CD4-positive, alpha-beta T cell (primary cell): ENCODE data around the gene CFAP126. TPM values are rescaled to one million over a fixed set of nuclear protein-coding genes. Genes with fewer than 3 reads are reported as not detected.
A peak's percentile ranks its signal among the peaks of the same experiment; 100 is the strongest.
"Not testable (repeated sequence)": the region's sequence is repeated elsewhere in the genome, so short reads cannot be mapped to it uniquely, and the experiment has no call there.

ENCODE experiments used
- ATAC-seq: fragments of 200-7000 bp; cut with Tn5 transposase; one replicate; pipeline ENCODE4 v1.10.0; 2022; ENCODE audit warnings: mild to moderate bottlenecking; ENCODE audit not compliant: poor library complexity
- CTCF ChIA-PET: fragments of 350-600 bp; sonication (Branson Sonifier 250); formaldehyde crosslinking; loops from one replicate; lab custom pipeline; 2021; ENCODE audit warnings: antibody characterized with exemption, inconsistent platforms; lab: Charles Lee
- POLR2A ChIA-PET: fragments of 350-600 bp; sonication (Branson Sonifier 250); formaldehyde crosslinking; loops from one replicate; lab custom pipeline; 2021; ENCODE audit warnings: antibody characterized with exemption, inconsistent platforms; lab: Charles Lee
- DNase-seq, 14 experiments: peaks; one replicate each; pipeline ENCODE4 v3.0.0-alpha.2; 2013 to 2020; ENCODE audit warnings: mixed read lengths in 2 of 14
- H3K27ac ChIP-seq, 2 donors: one replicate each; pipeline versions ENCODE4 v1.5.1 to v1.7.0; 2013; ENCODE audit warnings: low read length in 2 of 2, low read depth in 1 of 2, mild to moderate bottlenecking in 1 of 2
- H3K27me3 ChIP-seq, 2 experiments: 1 replicate in 1 of 2; 2 replicates in 1 of 2; pipeline versions ENCODE4 v1.6.1 to v1.7.0; 2013; ENCODE audit warnings: low read length in 2 of 2, control low read depth in 1 of 2, mild to moderate bottlenecking in 1 of 2, moderate library complexity in 1 of 2; ENCODE audit not compliant: insufficient read depth in 2 of 2, control insufficient read depth in 1 of 2
- H3K36me3 ChIP-seq: one replicate; pipeline ENCODE4 v1.6.1; 2013; ENCODE audit warnings: low read length, control low read depth; ENCODE audit not compliant: insufficient read depth
- H3K4me1 ChIP-seq: one replicate; pipeline ENCODE4 v1.6.1; 2013; ENCODE audit warnings: low read length, control low read depth; ENCODE audit not compliant: insufficient read depth
- H3K4me3 ChIP-seq: one replicate; pipeline ENCODE4 v1.5.1; 2013; ENCODE audit warnings: mild to moderate bottlenecking, low read length, moderate library complexity
- H3K9me3 ChIP-seq, 2 experiments: 1 replicate in 1 of 2; 2 replicates in 1 of 2; pipeline versions ENCODE4 v1.6.1 to v1.7.0; 2013; ENCODE audit warnings: low read length in 2 of 2, mild to moderate bottlenecking in 2 of 2, control low read depth in 1 of 2, moderate library complexity in 1 of 2; ENCODE audit not compliant: control insufficient read depth in 1 of 2, insufficient read depth in 1 of 2
- H3K27ac Mint-ChIP-seq: one replicate; pipeline ENCODE4 v1.8.0; 2020; ENCODE audit warnings: mixed read lengths
- H3K27me3 Mint-ChIP-seq: one replicate; pipeline ENCODE4 v1.8.0; 2021; ENCODE audit warnings: mixed read lengths
- H3K36me3 Mint-ChIP-seq: one replicate; pipeline ENCODE4 v1.8.0; 2021; ENCODE audit warnings: low read depth, mixed read lengths
- H3K4me1 Mint-ChIP-seq: one replicate; pipeline ENCODE4 v1.8.0; 2021; ENCODE audit warnings: low read depth, mixed read lengths
- H3K4me3 Mint-ChIP-seq: one replicate; pipeline ENCODE4 v1.8.0; 2020; ENCODE audit warnings: mild to moderate bottlenecking, mixed read lengths
- H3K9me3 Mint-ChIP-seq: one replicate; pipeline ENCODE4 v1.8.0; 2020; ENCODE audit warnings: mixed read lengths
- intact Hi-C, 2 experiments: fragments of 100-400 bp; cut with DNase I in 1 of 2; cut with micrococcal nuclease in 1 of 2; formaldehyde crosslinking; loops; one replicate each; pipeline versions ENCODE4 v1.15.1 to v1.9.0; 2023 to 2025; cut with DNase I, micrococcal nuclease
- total RNA-seq, 174 experiments: library from RNA in 2 of 174; stranded (reverse) in 2 of 174; gene quantifications; one replicate each; pipeline ENCODE4 v1.2.3 and lab custom pipeline; 2021 to 2026
- TF ChIP-seq, protein P1 (sequence below): fragments of 200-600 bp; IDR thresholded peaks from one replicate; pipeline ENCODE4 v1.8.0; 2022; ENCODE audit warnings: antibody characterized with exemption, mild to moderate bottlenecking

CFAP126 gene
- total RNA-seq, 2 experiments from 2014 or later, result not detected

DNA sequence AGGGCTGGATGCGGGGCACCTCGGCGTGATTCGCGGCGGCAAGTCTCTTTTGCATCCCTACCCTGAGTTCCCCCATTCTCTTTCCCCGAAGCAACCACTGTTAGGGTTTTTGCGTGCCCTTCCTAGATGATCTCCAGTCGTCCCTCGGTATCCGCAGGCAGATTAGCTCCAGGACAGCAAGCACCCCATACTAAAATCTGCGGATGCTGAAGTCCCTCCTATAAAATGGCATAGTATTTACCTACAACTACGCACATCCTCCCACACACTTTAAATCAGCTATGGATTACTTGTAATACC lies 22.8 kb upstream of the CFAP126 start:
- H3K4me3 ChIP-seq, result peak overlapping the region; percentile 92
- peak overlapping the region; percentile 68 to 75 for H3K27ac ChIP-seq
- Mint-ChIP-seq H3K4me1 (peaks cover 45% of the 10 kb centered on the region), H3K36me3 (peaks cover 9% of the 10 kb centered on the region), H3K9me3 (no peaks in the 10 kb centered on the region), H3K27ac (peak overlapping the region; percentile 97), H3K27me3 (no peaks in the 10 kb centered on the region), H3K4me3 (peak overlapping the region; percentile 92)
- no peaks in the 10 kb centered on the region for H3K36me3 ChIP-seq
- ATAC-seq (peak; percentile 21), DNase-seq (peak in 1 of 14 experiments; percentile 45)
- peaks cover 25% of the 10 kb centered on the region for H3K4me1 ChIP-seq
- no peaks in the 10 kb centered on the region for H3K27me3 ChIP-seq
- H3K9me3 ChIP-seq, result no peaks in the 10 kb centered on the region
- ChIA-PET CTCF (interaction anchor here (1.0 kb wide), 1 partner anchor 9 kb away, joined by 3 read pairs; no protein-coding TSS in a partner anchor), POLR2A (interaction anchor here (1.1 to 3.5 kb wide), 11 partner anchors 9 to 345 kb away, joined by 3 to 30 read pairs (median 5); partner anchors contain the start of genes ARHGAP30, B4GALT3, NDUFS2 and TOMM40L)
- TF ChIP-seq, protein P1, sequence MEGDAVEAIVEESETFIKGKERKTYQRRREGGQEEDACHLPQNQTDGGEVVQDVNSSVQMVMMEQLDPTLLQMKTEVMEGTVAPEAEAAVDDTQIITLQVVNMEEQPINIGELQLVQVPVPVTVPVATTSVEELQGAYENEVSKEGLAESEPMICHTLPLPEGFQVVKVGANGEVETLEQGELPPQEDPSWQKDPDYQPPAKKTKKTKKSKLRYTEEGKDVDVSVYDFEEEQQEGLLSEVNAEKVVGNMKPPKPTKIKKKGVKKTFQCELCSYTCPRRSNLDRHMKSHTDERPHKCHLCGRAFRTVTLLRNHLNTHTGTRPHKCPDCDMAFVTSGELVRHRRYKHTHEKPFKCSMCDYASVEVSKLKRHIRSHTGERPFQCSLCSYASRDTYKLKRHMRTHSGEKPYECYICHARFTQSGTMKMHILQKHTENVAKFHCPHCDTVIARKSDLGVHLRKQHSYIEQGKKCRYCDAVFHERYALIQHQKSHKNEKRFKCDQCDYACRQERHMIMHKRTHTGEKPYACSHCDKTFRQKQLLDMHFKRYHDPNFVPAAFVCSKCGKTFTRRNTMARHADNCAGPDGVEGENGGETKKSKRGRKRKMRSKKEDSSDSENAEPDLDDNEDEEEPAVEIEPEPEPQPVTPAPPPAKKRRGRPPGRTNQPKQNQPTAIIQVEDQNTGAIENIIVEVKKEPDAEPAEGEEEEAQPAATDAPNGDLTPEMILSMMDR, result no peak
- intact Hi-C loops, result loop anchor here (1.0 to 10.0 kb wide), 4 partner anchors 9 to 1456 kb away; partner anchors contain the start of gene DUSP12 (in 1 of the 2)

DNA sequence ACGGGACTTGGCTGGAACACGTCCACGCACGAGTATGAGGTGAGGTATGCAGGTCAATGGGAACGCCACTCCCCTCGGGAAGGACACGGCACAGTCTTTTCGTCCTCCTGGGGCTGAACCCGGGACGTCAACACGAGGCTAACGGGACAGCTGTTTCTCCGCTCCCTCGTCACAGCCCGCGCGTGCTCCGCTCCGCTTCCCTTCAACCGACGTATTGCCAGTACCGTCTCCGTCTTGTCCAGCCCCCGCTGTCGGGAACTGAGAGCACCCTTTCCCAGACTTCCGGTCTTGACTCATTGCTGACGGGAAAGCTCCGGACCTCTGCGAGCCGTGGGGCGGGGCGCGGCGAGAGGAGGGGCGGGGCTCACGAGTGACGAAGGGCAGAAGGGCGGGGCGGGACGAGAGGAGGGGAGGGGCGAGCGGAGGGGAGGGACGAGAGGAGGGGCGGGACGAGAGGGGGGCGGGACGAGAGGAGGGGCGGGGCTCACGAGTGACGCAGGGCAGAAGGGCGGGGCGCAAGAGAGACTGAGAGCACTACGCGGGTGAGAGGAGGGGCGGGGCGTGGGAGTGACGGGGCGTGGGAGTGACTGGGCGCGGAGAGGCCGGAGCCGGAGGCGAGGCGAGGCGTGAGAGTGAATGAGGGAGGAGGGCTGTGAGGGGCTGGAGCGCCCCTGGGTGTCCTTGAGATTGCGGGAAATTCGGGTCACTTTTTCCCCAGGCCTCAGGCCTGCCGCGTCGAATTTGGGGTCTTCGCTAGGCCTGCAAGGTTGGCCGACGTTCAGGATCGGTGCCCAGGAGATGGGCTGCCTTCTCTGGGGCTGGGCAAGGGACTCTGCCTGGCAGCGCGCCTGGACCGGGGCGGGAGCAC lies 22.2 kb upstream of the CFAP126 start:
- POLR2A ChIA-PET, result interaction anchor here (0.7 to 3.5 kb wide), 16 partner anchors 8 to 359 kb away, joined by 3 to 30 read pairs (median 4); partner anchors contain the start of genes ARHGAP30, B4GALT3, NDUFS2 and SDHC
- Mint-ChIP-seq H3K27me3 (no peaks in the 10 kb centered on the region), H3K4me1 (peaks cover 45% of the 10 kb centered on the region), H3K9me3 (no peaks in the 10 kb centered on the region), H3K36me3 (peaks cover 9% of the 10 kb centered on the region), H3K27ac (peak overlapping the region; percentile 97), H3K4me3 (peak overlapping the region; percentile 92)
- no peaks in the 10 kb centered on the region for H3K27me3 ChIP-seq
- peak overlapping the region; percentile 70 to 90 for H3K27ac ChIP-seq
- H3K36me3 ChIP-seq, result no peaks in the 10 kb centered on the region
- TF ChIP-seq, protein P1, result no peak
- no peaks in the 10 kb centered on the region for H3K9me3 ChIP-seq
- ATAC-seq (peak; percentile 86), DNase-seq (peak; percentile 90 to 98 (median 96))
- intact Hi-C loops, result loop anchor here (1.0 to 10.0 kb wide), 7 partner anchors 9 to 1455 kb away; partner anchors contain the start of genes DUSP12 (in 1 of the 2), NDUFS2 (in 1 of the 2) and SDHC (in 1 of the 2)
- peak overlapping the region; percentile 92 for H3K4me3 ChIP-seq
- H3K4me1 ChIP-seq, result peaks cover 25% of the 10 kb centered on the region
- CTCF ChIA-PET, result interaction anchor here (0.5 to 1.7 kb wide), 4 partner anchors 8 to 400 kb away, joined by 3 to 5 read pairs (median 4); no protein-coding TSS in a partner anchor

DNA sequence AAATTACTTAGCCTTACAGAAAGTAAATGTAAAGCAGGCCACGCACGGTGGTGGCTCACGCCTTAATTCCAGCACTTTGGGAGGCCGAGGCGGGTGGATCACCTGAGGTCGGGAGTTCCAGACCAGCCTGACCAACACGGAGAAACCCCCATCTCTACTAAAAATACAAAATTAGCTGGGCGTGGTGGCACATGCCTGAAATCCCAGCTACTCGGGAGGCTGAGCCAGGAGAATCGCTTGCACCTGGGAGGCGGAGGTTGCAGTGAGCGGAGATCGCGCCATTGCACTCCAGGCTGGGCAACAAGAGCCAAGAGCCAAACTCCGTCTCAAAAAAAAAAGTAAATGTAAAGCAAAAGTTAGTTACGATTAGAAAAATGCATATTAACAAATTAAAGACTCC lies 21.5 kb upstream of the CFAP126 start:
- not testable (repeated sequence) for H3K36me3 Mint-ChIP-seq, H3K36me3 ChIP-seq, H3K9me3 Mint-ChIP-seq, H3K9me3 ChIP-seq, H3K27me3 ChIP-seq, DNase-seq, ATAC-seq, H3K27me3 Mint-ChIP-seq
- peak overlapping the region; percentile 97 for H3K27ac Mint-ChIP-seq
- peak overlapping the region; percentile 70 to 90 for H3K27ac ChIP-seq
- H3K4me1 Mint-ChIP-seq, result peaks cover 45% of the 10 kb centered on the region
- peak overlapping the region; percentile 92 for H3K4me3 Mint-ChIP-seq
- H3K4me3 ChIP-seq, result peak overlapping the region; percentile 92
- CTCF ChIA-PET, result interaction anchor here (0.5 to 1.7 kb wide), 4 partner anchors 11 to 399 kb away, joined by 3 to 5 read pairs (median 4); no protein-coding TSS in a partner anchor
- intact Hi-C loops, result loop anchor here in 1 of 2 experiments (2.0 to 5.0 kb wide), 3 partner anchors 77 to 217 kb away; partner anchors contain the start of genes NDUFS2 and SDHC
- POLR2A ChIA-PET, result interaction anchor here (0.7 to 3.5 kb wide), 13 partner anchors 11 to 360 kb away, joined by 3 to 30 read pairs (median 5); partner anchors contain the start of genes ARHGAP30, NDUFS2, SDHC and TOMM40L
- peaks cover 25% of the 10 kb centered on the region for H3K4me1 ChIP-seq
